ENCODE data around the gene STOML1.
A peak's percentile ranks its signal among the peaks of the same experiment; 100 is the strongest.

STOML1 gene

DNA sequence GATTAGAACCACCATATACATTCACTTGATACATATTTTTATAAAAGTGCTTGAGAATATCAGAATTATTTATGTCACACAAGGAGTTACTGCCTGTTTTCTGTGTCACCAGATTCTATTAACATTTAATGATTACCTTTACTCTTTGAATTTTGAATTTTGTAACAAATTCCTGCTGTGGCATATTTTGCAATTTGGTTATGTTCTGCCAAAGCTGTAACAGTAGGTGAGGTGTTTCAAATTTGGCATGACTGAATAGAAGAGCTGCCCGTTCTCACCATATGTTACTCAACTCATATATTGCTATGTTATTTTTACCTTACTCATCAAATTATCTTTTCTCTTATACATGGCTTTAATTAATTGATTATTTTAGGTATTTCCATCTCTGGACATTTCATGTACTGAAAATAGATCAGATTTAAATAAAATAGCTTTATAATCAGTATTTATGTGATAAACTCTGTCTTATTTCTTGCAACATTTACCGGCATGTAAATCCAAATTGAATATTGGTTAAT lies 21.3 kb upstream of the STOML1 start:
- no peak for DNase-seq

DNA sequence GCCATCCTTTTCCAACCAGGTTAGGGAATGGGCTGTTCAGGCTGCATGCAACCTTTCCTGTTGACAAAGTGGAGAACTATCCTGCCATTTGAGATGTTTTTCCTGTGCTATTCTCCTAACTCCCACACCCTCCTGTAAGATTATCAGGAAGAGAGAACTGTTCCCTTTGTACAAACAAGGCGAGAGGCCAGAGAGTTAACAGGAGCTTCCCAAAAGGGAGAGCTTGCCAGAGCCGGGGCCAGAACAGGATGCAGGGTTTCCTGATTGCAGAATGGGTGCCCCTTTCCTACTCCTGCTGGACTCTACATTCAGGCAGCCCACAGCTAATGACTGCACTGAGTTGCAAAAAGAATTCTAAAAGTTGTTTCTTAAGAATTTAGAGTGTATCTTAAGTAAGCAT lies 19.5 kb upstream of the STOML1 start:
- DNase-seq = no peak

GRCh38 chr15:74010929-74011540 lies 18.9 kb upstream of the STOML1 start:
- DNase-seq = no peak

DNA sequence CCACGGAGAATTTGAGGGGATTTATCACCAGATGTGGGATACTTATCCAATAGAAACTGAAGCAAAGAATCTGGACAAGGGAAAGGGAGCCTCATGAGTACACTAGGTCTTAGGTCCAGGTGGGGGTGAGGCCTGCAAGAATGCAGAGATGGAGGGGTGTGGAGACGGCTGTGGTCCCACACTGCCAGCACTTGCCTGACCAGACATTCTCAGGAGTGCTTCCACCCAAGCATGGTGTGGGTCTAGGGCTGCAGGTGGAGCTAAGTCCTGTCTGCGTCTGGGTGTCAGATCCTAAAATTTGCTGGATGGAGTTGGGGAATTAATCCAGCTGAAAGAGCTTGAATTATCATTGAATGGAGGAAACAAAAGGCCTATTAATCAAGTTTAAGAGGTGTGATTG lies 16.8 kb upstream of the STOML1 start:
- no peak for DNase-seq

GRCh38 chr15:74007820-74008371 lies 15.8 kb upstream of the STOML1 start:
- no peak for DNase-seq

DNA sequence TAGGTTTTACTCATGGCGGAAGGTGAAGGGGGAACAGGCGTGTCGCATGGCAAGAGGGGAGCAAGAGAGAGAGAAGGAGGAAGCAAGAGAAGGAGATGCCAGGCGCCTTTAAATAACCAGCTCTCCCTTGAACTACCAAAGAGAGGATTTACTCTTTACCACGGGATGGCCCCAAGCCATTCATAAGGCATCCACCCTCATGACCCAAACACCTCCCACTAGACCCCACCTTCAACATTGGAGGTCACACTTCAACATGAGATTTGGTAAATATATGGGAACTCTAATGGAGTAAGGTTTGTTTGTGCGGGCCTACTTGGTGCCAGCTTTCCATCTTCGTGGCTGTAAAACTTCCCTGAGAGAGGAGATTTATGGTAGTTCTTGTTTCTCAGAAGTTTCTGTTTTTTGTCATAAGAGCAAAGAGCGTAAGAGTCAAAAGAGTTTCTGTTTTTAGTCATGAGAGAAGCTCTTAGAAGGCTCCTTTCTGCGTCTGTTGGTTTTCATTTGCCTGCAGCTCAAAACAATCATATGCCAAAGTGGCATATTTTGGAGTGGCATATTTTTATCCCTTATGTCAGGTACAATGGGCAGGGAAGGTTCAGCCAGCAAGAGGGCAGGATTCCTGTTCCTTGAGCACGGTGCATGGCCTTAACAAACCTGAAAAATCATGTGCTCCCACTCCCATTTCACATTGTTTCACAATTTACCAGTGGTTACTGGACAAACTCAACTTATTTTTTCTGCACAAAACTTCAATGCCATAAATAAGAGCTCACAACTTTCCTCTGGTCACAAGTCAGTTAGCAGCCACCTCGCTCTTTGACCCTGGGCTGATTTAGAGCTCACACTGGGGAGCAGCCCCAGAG lies 14.9 kb upstream of the STOML1 start:
- DNase-seq = no peak

GRCh38 chr15:73997986-73998385 lies 5.9 kb upstream of the STOML1 start:
- no peak for DNase-seq

DNA sequence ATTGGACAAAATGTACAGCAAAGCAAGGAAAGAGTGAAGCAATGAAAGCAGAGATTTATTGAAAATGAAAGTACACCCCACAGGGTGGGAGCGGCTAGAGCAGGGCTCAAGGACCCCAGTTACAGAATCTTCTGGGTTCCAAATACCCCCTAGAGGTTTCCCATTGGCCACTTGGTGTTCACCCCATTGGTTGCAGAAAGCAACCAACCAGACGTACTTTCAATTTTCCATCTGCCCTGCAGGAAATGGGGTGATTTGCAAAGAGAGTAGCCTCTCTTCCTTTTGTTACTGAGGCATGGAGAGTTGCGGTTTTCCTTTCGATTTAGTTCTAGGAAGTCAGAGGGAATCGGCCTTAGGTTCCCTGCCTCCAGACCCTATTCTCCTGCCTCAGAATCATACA lies 4.8 kb upstream of the STOML1 start:
- DNase-seq = no peak

DNA sequence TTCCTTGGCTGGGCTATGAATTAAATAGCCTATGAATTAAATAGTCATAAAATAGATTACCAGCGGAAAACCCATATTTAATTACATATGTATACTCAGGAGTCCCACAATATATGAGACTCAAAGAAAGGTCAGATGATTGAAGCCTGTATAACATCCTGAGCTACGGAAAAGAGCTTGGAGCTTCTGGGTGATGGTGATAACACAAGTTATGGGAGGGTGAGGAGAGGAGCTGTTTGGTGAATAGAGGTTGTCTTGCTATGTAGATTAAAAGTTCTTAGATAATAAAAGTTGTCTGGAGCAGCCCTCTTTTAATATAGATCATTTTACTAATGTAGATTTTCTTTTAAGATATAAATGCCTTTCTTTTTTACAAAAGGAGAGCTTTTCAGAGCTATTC lies 4.2 kb upstream of the STOML1 start:
- DNase-seq = no peak

GRCh38 chr15:73994912-73995622 lies 3.0 kb upstream of the STOML1 start:
- no peak for DNase-seq

DNA sequence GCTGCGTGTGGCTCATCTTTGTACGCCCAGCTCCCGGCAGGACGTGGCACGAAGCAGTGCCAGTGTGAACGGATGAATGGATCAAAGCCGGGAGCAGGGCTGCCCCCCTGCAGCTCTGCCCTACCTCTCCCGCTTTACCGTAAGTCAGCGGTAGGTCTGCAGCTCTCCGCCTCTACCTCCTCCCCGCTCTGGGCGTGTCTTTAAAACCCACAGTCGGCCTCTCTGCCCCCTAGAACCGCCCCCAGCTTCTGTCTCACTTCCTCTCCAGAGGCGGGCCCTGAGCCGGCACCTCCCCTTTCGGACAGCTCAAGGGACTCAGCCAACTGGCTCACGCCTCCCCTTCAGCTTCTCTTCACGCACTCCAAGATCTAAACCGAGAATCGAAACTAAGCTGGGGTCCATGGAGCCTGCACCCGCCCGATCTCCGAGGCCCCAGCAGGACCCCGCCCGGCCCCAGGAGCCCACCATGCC lies 2.4 kb upstream of the STOML1 start, which contains the start of gene PML:
Gene PML (plus strand): TSS at position 304 of the 471 bp plus-strand sequence. CDS start 97 bp downstream, at position 401.
- DNase-seq = peak; percentile 93

GRCh38 chr15:73993211-73993994 lies 1.3 kb upstream of the STOML1 start:
- no peak for DNase-seq

GRCh38 chr15:73992594-73992898 lies 451 bp upstream of the STOML1 start:
- DNase-seq = no peak

- no peak for DNase-seq
Measured at GRCh38 chr15:73991260-73991659, 835 bp downstream of the STOML1 start.

DNA sequence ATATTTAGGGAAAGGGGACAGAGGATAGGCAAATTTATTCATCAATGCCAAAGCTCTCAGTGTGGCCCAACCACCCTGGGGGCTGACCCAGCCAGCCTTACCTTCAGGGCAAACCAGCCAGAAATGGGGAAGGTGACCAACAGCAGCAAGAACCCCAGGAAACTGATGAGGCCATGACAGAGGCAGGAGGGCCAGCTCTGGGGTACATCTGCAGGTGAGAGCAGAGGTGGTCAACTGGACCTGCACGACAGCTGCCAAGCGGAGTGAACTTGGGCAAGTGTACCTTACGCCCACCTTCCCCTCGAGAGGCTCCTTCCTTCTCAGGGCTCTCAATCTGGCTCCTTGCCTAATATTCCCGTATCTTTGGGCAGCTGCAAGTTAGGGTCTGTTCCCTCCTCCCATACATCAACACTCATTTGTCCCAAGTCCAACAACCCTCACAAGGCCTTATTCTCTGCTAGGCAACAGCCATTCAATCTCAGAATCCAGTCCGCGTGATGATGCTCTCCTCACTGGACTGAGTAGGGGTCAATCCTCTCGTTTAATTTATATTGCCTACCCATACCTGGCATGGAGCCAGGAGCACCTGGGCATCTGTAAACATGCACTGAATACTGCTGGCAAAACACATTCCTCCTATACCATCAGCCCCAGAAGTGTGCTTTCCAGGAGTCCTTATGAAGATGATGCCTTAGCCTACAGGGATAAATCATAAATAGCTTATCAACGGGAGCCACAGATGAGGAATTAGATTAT lies 1.7 kb downstream of the STOML1 start:
- peak; percentile 72 for DNase-seq

- no peak for DNase-seq
Measured at GRCh38 chr15:73989001-73989798, 2.9 kb downstream of the STOML1 start.

DNA sequence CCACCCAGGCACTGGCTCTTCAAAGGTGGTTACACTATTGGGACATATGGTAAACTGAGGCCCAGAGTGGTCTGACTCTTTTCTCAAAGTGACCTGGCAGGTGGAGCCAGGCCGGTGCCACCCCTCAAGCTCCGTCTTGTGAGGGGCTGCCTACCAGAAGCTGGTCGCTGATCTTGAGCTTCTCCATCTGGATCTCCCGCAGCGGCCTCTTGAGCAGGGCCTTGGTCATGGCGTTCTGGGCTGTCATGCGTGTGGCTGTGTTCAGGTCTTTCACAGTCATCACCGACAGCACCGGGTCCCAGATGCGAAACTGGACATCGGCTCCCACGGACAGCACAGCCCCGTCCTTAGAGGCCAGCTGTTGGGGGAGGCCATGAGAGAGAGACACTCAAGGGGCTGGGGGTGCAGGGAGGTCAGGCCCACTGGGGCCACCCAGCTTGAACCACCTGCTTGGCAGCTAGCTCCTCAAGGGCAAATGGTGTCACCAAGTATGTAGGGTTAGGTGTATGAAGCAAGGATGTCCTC lies 3.6 kb downstream of the STOML1 start:
- no peak for DNase-seq

DNA sequence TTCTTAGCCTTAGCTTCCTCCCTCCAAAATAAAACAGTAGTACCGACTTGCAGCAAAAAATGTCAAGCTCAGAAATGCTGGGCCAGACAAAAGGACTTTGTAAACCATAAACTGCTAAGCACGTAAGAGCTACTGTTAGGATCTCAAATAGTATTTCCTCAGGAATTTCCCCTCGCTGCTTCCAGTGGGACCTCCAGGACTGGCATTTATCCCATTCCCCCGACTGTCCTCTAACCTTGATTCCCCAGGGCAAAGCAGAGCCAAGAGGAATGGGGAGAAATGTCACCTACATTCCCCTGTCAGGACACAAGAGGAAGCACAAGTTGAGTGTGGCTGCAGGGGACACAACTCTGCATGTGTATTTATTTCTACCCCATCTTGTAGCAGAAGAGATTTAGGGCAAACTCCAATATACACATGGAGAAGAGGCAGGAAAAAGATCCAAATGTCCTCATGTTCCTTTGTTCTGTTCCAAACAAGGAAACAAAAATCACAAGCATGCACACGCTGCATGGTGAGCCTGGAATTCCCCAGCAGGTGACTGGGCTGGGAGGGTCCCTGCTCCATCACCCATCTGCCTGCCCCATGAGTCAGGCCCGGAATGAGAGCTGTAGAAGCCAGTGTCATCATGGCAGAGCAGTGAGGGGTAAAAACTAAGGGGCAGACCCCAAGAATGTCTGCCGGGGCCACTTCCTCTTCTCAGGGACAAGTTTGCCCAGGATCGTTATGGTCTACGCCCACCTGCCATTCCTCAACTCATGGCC lies 4.2 kb downstream of the STOML1 start:
- DNase-seq = no peak

- DNase-seq = no peak
Measured at GRCh38 chr15:73987250-73987649, 4.8 kb downstream of the STOML1 start.

- DNase-seq = no peak
Measured at GRCh38 chr15:73986776-73987056, 5.4 kb downstream of the STOML1 start.
